GM18526 (cell line): Measurements from ENCODE around the gene CHRNB4.

Source experiments
- POLR2A ChIP-seq: IDR thresholded peaks from 3 replicates; pipeline ENCODE4 v1.6.1; 2011; ENCODE audit not compliant: insufficient read length; ENCODE audit errors: extremely low read depth

The CHRNB4 gene

DNA sequence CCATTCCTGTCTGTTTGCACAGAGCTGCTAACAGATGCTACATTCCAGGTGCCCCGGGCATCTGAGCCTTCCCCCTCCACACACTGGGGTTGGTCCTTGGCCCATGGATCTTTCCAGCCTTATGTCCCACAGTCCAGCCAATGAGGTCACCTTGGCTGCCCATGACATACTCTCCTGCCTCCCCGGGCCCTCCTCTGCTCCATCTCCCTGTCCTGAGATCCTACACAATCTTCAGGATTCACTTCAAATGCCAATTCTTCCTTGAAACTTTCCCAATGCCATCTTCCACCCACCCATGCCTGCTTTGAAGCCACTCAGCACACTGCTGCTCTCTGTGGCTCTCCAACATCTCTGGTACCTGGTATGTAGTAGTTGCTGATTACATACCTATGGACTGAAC is 24.5 kb downstream of the CHRNB4 start:
- TF ChIP-seq POLR2A, result no peak

GRCh38 chr15:78615151-78615589 is 25.8 kb downstream of the CHRNB4 start:
- no peak for TF ChIP-seq POLR2A

- TF ChIP-seq POLR2A, result no peak
Measured at GRCh38 chr15:78614021-78614420, 27.0 kb downstream of the CHRNB4 start.

- no peak for TF ChIP-seq POLR2A
Measured at GRCh38 chr15:78605680-78606079, 35.3 kb downstream of the CHRNB4 start.

DNA sequence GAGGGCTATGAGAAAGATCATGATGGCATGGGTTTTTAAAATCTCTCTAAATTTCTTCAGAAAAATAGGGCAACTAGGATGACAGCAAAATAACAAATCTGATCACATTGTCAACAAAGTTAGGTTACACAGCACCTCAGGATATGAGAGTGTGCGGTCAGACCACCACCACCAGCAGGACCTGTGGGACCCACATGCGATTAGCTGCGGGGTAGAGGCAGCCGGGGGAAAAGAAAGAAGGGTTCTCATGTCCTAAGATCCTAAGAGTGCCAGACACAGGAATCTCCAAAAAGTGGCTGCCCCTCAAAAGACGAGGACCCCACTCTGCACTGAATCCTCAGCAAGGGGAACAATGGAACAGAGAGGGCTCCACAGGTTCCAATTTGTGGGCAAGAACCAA is 35.8 kb downstream of the CHRNB4 start:
- no peak for TF ChIP-seq POLR2A

DNA sequence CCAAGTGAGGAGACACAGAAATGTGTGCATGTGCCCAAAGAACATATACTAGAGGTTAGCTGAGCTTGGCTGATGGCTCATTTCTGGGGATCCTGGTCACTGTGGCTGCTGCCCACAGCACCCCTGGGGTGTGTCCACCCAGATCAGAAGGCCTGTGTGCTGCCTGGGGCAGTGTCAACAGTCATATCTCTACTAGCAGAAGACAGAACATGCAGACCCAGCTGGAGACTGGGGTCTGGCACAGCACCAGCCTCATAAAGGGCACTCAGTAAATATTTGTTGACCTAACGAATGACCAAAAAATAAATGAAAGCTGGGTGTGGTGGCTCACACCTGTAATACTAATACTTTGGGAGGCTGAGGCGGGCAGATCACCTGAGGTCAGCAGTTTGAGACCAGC is 36.6 kb downstream of the CHRNB4 start:
- no peak for TF ChIP-seq POLR2A

- TF ChIP-seq POLR2A, result no peak
Measured at GRCh38 chr15:78603467-78603866, 37.5 kb downstream of the CHRNB4 start.

DNA sequence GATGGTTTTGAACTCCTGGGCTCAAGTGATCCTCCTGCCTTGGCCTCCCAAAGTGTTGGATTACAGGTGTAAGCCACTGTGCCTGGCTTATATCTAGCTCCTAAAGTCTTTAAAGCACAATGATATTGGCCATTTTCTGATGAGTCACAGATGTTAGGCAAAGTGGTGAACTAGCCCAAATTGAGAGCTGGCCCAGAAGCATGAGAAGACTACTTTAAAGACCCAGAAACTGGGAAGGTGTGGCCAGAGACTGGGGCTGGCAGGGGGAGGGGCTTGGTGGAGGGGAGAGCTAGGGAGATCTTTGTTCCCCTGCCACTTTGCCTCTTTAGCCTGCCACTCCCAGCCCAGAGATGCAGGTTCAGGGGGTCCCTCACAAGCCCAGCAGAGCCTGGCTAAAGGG is 41.8 kb downstream of the CHRNB4 start:
- TF ChIP-seq POLR2A, result no peak

- no peak for TF ChIP-seq POLR2A
Measured at GRCh38 chr15:78598348-78598747, 42.7 kb downstream of the CHRNB4 start.

- no peak for TF ChIP-seq POLR2A
Measured at GRCh38 chr15:78597583-78597982, 43.4 kb downstream of the CHRNB4 start.

GRCh38 chr15:78574944-78575343 is 66.1 kb downstream of the CHRNB4 start:
- TF ChIP-seq POLR2A, result no peak
